GM18861 (cell line): ENCODE results near the gene HEXD.
"Not testable (repeated sequence)": the region's sequence is repeated elsewhere in the genome, so short reads cannot be mapped to it uniquely, and the experiment has no call there.

Experiments used
- ATAC-seq: cut with Tn5 transposase; IDR thresholded peaks from one replicate; pipeline ENCODE4 v1.9.1; 2021; ENCODE audit not compliant: unreplicated experiment

Gene HEXD

DNA sequence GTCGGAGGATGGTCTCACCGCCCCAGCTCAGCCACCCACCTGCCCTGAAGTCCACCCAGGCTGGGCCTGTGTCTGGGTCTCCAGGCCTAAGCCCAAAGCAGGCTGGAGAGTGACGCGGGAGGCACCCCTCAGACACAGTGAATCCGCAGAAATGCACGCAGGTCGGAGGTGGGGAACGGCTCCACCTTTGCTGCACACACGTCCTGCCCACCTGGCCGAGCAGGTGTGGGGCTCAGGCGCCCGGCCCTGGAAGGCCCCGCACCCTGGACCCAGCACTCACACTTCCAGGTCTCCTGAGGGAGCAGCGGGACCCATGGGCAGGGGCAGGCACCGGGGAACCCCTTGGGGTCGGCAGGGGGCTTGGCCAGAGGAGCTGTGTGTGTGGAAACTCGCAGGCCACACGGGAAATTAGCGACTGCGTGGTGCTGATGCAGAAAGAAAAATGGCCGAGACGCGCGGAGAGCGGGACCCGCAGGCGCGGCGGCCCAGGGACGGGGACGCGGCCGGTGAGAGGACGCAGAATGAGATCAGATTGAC is 21.8 kb downstream of the HEXD start:
- no peak for ATAC-seq

- ATAC-seq, result no peak
Observed at GRCh38 chr17:82440469-82440981, 22.4 kb downstream of the HEXD start.

DNA sequence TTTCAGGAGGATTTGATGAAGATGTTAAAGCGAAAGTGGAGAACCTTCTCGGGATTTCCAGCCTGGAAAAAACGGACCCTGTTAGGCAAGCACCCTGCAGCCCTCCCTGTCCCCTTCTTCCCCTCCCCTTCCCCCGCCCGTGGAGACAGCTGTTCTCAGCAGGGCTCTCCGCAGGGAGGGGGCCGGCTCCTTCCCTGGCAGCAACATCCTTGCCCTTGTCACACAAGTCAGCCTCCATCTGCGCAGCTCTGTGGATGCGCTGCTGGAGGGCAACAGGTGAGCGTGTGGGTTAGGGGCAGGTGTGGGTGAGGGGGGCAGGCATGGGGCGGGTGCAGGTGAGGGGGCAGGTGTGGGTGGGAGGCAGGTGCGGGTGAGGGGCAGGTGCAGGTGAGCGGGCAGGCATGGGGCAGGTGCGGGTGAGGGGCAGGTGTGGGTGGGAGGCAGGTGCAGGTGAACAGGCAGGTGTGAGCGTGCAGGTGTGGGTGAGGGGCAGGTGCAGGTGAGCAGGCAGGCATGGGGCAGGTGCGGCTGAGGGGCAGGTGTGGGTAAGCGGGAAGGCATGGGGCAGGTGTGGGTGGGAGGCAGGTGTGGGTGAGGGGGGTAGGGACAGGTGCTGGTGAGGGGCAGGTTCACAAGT is 23.0 kb downstream of the HEXD start:
- no peak for ATAC-seq

DNA sequence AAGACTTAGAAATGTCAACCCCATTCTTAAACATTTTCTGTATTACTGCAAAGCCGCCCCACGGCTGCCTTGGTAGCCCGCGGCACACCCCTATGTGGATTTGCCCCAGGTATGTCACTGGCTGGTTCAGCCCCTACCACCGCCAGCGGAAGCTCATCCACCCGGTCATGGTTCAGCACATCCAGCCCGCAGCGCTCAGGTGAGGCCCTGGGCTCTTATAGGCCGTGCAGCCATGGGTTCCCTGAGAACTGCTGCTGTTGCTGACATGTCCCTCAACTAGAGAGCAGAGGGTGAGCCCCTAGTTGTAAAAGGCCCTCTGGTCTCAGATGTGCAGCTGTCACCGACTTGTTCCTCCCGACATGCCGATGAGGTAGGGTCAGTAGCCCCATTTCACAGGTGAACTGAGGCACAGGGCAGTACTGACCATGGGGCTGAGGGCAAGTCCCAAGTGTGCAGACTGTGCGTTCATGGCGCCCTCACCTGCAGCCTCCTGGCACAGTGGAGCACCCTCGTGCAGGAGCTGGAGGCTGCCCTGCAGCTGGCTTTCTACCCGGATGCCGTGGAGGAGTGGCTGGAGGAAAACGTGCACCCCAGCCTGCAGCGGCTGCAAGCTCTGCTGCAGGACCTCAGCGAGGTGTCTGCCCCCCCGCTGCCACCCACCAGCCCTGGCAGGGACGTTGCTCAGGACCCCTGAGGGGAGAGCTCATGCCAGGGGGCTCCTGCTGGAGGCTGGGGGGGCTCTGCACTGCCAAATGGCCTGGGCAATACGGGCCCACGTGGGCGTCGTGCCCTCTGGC is 23.7 kb downstream of the HEXD start:
- ATAC-seq, result no peak

- ATAC-seq, result no peak
Observed at GRCh38 chr17:82442643-82443464, 24.7 kb downstream of the HEXD start.

DNA sequence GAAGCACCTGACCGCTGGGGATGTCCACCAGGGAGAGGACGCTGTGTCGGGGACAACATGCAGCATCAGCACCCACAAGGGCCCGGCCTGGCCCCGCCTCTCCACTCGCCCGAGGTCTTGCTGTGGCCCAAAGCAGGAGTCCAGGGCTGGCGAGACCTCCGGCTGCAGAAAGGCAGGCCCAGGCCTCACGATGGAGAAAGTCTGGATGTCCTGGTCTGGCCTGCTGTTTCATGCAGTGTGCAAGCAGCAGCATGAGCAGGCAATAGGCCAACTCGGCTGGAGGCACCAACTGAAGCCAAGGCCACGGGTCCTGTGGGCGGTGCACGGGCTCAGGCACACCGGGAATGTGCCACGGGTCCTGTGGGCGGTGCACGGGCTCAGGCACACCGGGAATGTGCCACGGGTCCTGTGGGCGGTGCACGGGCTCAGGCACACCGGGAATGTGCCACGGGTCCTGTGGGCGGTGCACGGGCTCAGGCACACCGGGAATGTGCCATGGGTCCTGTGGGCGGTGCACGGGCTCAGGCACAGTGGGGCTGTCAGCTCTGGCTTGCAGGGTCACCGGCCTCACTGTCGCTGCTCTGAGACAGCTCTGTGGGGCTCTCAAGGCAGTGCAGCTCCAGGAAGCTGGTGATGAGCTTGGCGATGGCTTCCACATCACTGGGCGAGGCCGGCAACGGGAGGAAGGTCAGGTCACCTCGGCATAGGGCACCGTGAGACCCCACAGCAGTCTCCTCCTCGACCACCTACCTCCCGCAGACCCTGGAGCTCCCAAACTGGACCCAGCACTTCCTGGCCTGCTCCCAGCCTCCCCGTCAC is 25.5 kb downstream of the HEXD start:
- no peak for ATAC-seq

DNA sequence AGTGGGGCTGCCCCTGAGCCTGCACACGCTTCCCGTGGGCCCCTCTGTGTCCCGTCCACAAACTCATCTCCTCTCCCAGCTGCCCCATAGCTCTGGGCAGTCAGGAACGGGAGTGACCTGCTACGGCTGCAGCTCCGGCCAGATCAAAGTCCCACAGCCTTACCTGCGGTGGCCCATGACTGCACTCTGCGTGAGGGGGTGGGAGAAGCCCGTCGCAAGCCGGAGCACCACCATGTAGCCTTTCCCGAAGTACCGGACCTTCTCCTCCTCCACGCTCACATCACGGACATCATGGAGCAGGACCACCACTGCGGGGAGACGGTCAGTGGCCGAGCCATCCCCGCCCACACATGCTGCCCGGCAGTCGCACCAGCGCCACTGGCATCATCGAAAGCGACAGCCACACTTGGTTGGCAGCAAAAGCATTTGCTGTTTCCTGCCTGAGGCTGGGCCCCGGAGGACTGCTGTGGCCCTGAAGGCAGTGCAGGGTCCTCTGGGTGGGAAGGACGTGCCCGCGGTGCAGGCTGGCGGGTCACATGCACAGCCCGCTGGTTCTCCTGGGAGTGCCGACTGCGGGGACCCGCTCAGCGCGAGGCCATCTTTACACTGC is 26.2 kb downstream of the HEXD start:
- ATAC-seq, result no peak

DNA sequence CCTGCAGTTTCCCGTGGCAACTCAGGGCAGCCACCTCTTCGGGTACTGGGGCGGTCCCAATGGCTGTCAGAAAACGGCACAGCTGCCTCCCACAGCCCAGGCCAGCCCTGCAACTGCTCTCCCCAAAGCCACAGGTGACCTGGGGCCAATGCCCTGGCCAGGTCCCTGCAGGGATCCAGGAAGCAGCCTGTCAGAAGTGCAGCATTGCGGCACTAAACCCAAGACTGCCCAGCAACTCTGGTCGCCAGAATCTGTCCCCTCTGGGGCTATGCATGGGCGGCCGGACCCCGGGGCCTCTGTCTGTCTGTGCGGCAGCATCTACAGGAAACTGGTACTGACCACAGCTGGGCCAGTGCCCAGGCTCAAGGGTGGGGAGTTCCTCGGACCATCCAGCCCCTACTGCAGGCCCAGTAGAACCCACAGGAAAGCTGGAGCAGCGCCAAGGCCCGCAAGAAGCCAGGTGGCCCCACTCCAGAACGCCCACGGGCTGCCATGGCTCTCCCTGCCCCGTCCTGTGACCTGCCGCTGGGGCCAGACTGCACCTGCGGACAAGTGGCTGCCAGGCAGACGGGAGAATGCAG is 26.9 kb downstream of the HEXD start:
- no peak for ATAC-seq

DNA sequence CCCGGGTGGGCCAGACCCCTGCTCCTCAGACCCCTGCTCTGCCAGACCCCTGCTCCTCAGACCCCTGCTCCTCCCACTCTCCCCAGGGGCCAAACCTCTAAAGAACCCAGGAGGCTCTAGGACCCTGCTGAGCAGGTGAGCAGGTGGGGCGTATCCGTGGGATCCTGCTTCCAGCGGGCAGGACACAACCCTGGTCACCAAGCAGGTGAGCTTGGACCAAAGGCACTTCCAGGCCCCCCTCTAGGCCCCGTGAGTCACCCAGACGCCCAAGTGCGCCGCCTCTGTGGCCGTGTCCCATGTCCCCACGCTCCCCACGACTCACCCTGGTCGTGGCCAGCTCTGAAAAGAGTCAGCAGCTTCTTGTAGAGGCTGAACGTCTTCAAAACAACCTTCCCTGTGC is 27.4 kb downstream of the HEXD start:
- no peak for ATAC-seq

DNA sequence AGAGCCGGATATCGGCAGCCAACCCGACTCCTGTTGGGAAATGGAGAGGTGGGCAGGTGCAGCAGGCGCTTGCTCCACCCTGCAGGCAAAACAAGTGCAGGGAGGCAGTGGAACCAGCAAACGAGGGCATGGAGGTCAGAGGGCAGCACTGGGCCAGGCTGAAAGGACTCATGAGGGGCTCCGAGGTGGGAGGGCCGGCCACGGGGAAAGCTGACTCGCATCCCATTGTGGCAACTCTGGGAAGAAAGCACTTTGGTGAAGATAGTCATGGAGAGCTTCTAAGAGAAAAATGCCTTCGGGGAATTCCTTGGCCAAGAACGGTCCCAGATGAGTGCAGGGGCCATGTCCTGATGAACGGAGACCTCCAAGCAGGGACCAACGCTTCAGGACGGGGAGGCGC is 28.0 kb downstream of the HEXD start:
- ATAC-seq, result no peak

DNA sequence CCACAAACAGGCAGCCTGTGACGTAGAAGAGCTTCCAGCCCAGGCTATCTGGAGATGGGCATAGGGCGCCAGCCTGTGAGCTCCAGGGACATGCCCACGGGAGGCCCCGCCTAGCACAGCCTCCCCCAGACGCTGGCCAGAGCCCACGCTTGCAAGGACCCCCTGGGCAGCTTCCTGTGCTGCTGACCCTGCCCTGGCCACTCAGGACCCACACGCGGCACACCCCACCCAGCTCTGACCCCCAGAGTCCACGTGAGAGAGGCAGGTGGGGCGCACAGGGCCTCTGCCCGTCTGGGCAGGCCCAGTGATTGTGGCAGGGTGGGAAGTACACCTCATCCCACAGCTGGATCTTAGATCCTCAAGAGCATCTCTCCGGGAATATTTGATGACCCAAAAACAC is 28.5 kb downstream of the HEXD start:
- ATAC-seq, result no peak

DNA sequence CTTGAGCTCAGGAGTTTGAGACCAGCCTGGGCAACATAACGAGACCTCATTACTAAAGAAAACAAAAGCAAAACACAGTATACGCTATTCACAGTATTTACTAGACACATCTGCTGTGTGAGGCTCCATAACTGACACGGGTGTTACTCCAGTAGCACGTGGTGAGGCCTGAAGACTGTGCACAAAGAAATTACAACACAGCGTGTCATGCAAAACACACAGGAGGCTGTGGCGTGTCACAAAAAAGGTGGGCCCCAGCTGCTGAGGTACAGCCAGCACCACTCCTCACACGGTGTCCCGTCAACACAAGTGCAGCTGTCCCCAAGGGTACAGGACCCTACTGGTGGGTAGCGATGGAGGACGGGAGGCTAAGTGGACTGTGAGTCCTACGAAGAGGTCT is 29.7 kb downstream of the HEXD start:
- ATAC-seq, result no peak

DNA sequence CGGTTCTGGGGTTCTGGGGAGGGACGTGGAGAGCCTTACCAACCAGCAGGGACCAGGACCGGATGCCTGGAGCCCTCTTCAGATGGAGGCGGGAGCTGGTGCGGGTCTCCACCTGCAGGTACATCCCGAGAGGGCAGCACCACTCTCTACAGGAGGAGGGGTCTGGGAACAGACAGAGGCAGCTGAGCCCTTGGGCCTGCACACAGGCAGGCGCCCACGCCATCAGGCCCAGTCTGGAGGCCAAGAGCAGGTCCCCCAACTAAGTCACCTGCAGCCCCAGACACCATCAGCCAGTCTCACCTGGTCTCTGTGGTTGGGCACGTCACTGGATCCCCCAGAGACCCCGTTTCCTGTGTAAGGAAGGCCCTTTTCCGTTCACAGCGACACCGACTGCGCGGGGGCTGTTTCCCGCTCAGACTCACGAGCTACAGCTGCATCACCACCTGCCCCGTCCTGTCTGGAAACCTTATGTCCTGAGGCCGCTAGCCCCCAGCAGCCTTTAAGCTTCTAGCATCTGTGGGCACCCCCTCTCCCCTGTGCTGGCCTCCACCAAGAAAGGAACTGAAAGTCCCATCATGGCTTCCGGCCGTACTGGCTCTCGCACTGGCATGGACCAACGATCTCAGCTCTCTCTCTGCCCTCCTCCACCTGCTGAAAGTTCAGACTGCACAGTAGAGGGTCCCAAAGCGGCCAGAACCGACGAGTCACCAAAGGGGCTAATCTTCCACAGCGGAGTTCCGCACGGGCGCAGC is 31.2 kb downstream of the HEXD start:
- ATAC-seq, result peak; percentile 53

- no peak for ATAC-seq
Observed at GRCh38 chr17:82449883-82450356, 31.8 kb downstream of the HEXD start.

DNA sequence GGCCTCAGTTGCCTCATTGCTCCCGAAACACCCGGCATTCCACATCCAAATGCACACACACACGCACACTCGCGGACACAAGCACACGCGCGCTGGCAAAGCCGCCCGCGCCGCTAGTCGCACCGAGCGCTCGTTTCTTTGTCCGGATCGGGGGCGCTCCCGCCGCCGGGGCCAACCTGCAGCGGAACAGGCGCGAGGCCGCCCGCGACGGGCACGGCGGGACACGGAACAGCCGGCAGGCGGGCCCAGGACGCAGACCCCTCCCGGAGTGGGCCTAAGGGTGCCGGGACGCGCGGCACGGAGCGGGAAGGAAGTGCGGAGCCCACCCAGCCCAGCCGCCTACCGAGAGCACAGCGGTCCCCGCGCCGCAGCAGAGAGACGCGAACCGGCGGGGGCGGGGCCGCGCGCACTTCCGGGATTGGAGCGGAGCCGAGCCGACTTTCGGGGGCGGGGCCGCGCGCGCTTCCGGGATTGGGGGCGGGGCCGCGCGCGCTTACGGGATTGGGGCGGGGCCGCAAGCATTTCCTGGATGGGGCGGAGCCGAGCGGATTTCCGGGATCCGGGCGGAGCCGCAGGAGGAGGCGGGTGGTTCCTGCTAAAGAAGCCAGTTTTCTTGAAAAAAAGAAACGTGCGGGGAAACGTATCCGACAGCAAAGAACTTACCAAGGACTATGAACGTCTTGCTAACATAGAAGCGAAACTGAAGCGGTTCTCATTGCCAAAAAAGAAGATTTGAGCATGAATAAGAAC is 32.4 kb downstream of the HEXD start, which contains the start of gene CYBC1:
CYBC1 (minus strand) TSS at position 396 of the 750 bp plus-strand sequence. CDS start 1,498 bp downstream, outside the sequence.
- peak; percentile 40 for ATAC-seq

GRCh38 chr17:82452162-82452561 is 34.0 kb downstream of the HEXD start:
- no peak for ATAC-seq

- ATAC-seq, result not testable (repeated sequence)
Observed at GRCh38 chr17:82453151-82453550, 35.0 kb downstream of the HEXD start.

DNA sequence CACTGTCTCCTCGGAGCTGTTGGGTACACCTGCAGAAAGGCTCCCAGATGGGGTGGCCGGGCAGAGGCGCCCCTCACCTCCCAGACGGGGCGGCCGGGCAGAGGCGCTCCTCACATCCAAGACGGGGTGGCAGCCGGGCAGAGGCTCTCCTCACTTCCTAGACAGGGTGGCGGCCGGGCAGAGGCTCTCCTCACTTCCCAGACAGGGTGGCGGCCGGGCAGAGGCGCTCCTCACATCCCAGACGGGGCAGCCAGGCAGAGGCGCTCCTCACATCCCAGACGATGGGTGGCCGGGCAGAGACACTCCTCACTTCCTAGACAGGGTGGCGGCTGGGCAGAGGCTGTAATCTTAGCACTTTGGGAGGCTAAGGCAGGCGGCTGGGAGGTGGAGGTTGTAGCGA is 35.6 kb downstream of the HEXD start:
- not testable (repeated sequence) for ATAC-seq
